HCT116 (cell line): ENCODE data around the gene C20orf204.

ENCODE experiments used
- ATF3 ChIP-seq: IDR thresholded peaks from 2 replicates; pipeline ENCODE4 v1.6.1; 2012
- CBX3 ChIP-seq: IDR thresholded peaks from 2 replicates; pipeline ENCODE4 v1.6.1; 2012; ENCODE audit warnings: low read depth
- JUND ChIP-seq: IDR thresholded peaks from 2 replicates; pipeline ENCODE4 v1.6.1; 2012
- POLR2AphosphoS5 ChIP-seq: IDR thresholded peaks from 2 replicates; pipeline ENCODE4 v1.6.1; 2011; ENCODE audit warnings: mild to moderate bottlenecking, low read depth, low read length, moderate library complexity
- REST ChIP-seq: IDR thresholded peaks from 2 replicates; pipeline ENCODE4 v1.6.1; 2012; ENCODE audit warnings: low read depth
- YY1 ChIP-seq: IDR thresholded peaks from 2 replicates; pipeline ENCODE4 v1.6.1; 2011; ENCODE audit warnings: low read length, low read depth, moderate library complexity, mild to moderate bottlenecking; ENCODE audit not compliant: insufficient replicate concordance; ENCODE audit errors: extremely low read depth
- TF ChIP-seq, protein P1 (sequence below), 3 experiments: fragments of 200-600 bp in 1 of 3; sonication (generic) in 1 of 3; IDR thresholded peaks in 2 of 3; conservative IDR thresholded peaks in 1 of 3; 2 replicates each; pipeline ENCODE4 v1.5.1; 2012 to 2017; ENCODE audit warnings: low read depth in 2 of 3, low read length in 2 of 3, antibody characterized with exemption in 1 of 3, borderline replicate concordance in 1 of 3, control low read depth in 1 of 3, mild to moderate bottlenecking in 1 of 3, mixed read lengths in 1 of 3, mixed run types in 1 of 3, moderate library complexity in 1 of 3; ENCODE audit not compliant: insufficient read depth in 1 of 3

- TF ChIP-seq, protein P1, sequence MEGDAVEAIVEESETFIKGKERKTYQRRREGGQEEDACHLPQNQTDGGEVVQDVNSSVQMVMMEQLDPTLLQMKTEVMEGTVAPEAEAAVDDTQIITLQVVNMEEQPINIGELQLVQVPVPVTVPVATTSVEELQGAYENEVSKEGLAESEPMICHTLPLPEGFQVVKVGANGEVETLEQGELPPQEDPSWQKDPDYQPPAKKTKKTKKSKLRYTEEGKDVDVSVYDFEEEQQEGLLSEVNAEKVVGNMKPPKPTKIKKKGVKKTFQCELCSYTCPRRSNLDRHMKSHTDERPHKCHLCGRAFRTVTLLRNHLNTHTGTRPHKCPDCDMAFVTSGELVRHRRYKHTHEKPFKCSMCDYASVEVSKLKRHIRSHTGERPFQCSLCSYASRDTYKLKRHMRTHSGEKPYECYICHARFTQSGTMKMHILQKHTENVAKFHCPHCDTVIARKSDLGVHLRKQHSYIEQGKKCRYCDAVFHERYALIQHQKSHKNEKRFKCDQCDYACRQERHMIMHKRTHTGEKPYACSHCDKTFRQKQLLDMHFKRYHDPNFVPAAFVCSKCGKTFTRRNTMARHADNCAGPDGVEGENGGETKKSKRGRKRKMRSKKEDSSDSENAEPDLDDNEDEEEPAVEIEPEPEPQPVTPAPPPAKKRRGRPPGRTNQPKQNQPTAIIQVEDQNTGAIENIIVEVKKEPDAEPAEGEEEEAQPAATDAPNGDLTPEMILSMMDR (IDR thresholded peaks at IDR 0.05 in 2 of 3, conservative IDR thresholded peaks at IDR 0.05 in 1 of 3; ENCODE audit: borderline replicate concordance in 1 of 3, insufficient read depth in 1 of 3, low read depth in 2 of 3, low read length in 2 of 3) = no peak
- TF ChIP-seq REST = no peak
- no peak for TF ChIP-seq CBX3
- no peak for TF ChIP-seq JUND
- no peak for TF ChIP-seq POLR2AphosphoS5
- no peak for TF ChIP-seq YY1
- no peak for TF ChIP-seq ATF3
These were observed 48.1 kb downstream of the C20orf204 start, which contains the start of gene LKAAEAR1 for GRCh38 chr20:64083804-64084684.
